Measurements from ENCODE around the gene LINGO1.

GRCh38 chr15:77620297-77620696 lies 12.4 kb downstream of the LINGO1 start:
- TF ChIP-seq EP300 (IDR thresholded peaks at IDR 0.05) (no peak), CTCF (IDR thresholded peaks at IDR 0.05) (no peak)
